Glutamatergic neuron (in vitro differentiated cells): Measurements from ENCODE around the gene EEF2K. TPM values are rescaled to one million over a fixed set of nuclear protein-coding genes. Genes with fewer than 3 reads are reported as not detected.

Experiments
- DNase-seq: peaks from one replicate; pipeline ENCODE4 v3.0.0; 2022
- H3K27ac Mint-ChIP-seq: one replicate; pipeline ENCODE4 v1.8.0; 2020; ENCODE audit warnings: mild to moderate bottlenecking, mixed read lengths, inconsistent platforms; ENCODE audit not compliant: unreplicated experiment
- H3K27me3 Mint-ChIP-seq: one replicate; pipeline ENCODE4 v1.8.0; 2020; ENCODE audit warnings: mild to moderate bottlenecking, moderate library complexity, mixed read lengths, inconsistent platforms; ENCODE audit not compliant: unreplicated experiment
- H3K36me3 Mint-ChIP-seq: one replicate; pipeline ENCODE4 v1.8.0; 2020; ENCODE audit warnings: mild to moderate bottlenecking, mixed read lengths, inconsistent platforms; ENCODE audit not compliant: unreplicated experiment
- H3K4me1 Mint-ChIP-seq: one replicate; pipeline ENCODE4 v1.8.0; 2020; ENCODE audit warnings: mild to moderate bottlenecking, low read depth, mixed read lengths, inconsistent platforms; ENCODE audit not compliant: unreplicated experiment
- H3K4me3 Mint-ChIP-seq: one replicate; pipeline ENCODE4 v1.8.0; 2020; ENCODE audit warnings: mild to moderate bottlenecking, mixed read lengths, inconsistent platforms; ENCODE audit not compliant: unreplicated experiment
- H3K9me3 Mint-ChIP-seq: one replicate; pipeline ENCODE4 v1.8.0; 2020; ENCODE audit warnings: mild to moderate bottlenecking, moderate library complexity, mixed read lengths, inconsistent platforms; ENCODE audit not compliant: unreplicated experiment
- total RNA-seq: library from RNA; stranded (reverse); fragmentation: NEBNext Ultra II Directional; extraction: Animal tissue kit (Norgen Biotek cat#: 25700); gene quantifications from one replicate; pipeline ENCODE4 v1.2.1, GENCODE V29; 2021; ENCODE audit not compliant: unreplicated experiment
- TF ChIP-seq, protein P1 (sequence below): fragments of 200-600 bp; sonication (generic); IDR thresholded peaks from one replicate; pipeline ENCODE4 v1.5.0; 2021; ENCODE audit not compliant: partially characterized antibody, unreplicated experiment

Gene EEF2K
- total RNA-seq, 1 donor from 2014 or later: 40.2 TPM

GRCh38 chr16:22293137-22294106 lies 87.3 kb downstream of the EEF2K start:
- Mint-ChIP-seq H3K36me3 (no peaks in the 10 kb centered on the region), H3K27ac (no peak overlapping the region), H3K4me1 (peaks cover 10% of the 10 kb centered on the region), H3K4me3 (no peak overlapping the region), H3K9me3 (peaks cover 20% of the 10 kb centered on the region), H3K27me3 (peaks cover 18% of the 10 kb centered on the region)
- DNase-seq: no peak
- TF ChIP-seq, protein P1, sequence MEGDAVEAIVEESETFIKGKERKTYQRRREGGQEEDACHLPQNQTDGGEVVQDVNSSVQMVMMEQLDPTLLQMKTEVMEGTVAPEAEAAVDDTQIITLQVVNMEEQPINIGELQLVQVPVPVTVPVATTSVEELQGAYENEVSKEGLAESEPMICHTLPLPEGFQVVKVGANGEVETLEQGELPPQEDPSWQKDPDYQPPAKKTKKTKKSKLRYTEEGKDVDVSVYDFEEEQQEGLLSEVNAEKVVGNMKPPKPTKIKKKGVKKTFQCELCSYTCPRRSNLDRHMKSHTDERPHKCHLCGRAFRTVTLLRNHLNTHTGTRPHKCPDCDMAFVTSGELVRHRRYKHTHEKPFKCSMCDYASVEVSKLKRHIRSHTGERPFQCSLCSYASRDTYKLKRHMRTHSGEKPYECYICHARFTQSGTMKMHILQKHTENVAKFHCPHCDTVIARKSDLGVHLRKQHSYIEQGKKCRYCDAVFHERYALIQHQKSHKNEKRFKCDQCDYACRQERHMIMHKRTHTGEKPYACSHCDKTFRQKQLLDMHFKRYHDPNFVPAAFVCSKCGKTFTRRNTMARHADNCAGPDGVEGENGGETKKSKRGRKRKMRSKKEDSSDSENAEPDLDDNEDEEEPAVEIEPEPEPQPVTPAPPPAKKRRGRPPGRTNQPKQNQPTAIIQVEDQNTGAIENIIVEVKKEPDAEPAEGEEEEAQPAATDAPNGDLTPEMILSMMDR: no peak

- DNase-seq: no peak
- Mint-ChIP-seq H3K4me1 (peaks cover 19% of the 10 kb centered on the region), H3K27ac (peak overlapping the region; percentile 77), H3K36me3 (peaks cover 5% of the 10 kb centered on the region), H3K27me3 (peaks cover 20% of the 10 kb centered on the region), H3K4me3 (peak overlapping the region; percentile 95), H3K9me3 (peaks cover 19% of the 10 kb centered on the region)
- TF ChIP-seq, protein P1: no peak
These were observed 90.4 kb downstream of the EEF2K start for GRCh38 chr16:22296225-22297113.

- Mint-ChIP-seq H3K4me3 (peak within 1 kb of the TSS; percentile 95), H3K4me1 (peaks cover 19% of the 10 kb centered on the region), H3K27ac (peak within 1 kb of the TSS; percentile 93), H3K9me3 (peaks cover 19% of the 10 kb centered on the region), H3K36me3 (peaks cover 5% of the 10 kb centered on the region), H3K27me3 (peaks cover 20% of the 10 kb centered on the region)
- TF ChIP-seq, protein P1: peak; percentile 86
- DNase-seq: peak; percentile 99
These were observed 91.2 kb downstream of the EEF2K start, which contains the start of gene POLR3E for GRCh38 chr16:22297114-22297870. Gene POLR3E (plus strand): TSS chr16:22297409. CDS start chr16:22302969, 5,560 bp downstream.

GRCh38 chr16:22297871-22298733 lies 92.0 kb downstream of the EEF2K start:
- Mint-ChIP-seq H3K36me3 (peaks cover 5% of the 10 kb centered on the region), H3K27ac (peak overlapping the region; percentile 93), H3K4me1 (peaks cover 17% of the 10 kb centered on the region), H3K9me3 (peaks cover 17% of the 10 kb centered on the region), H3K27me3 (peaks cover 18% of the 10 kb centered on the region), H3K4me3 (peak overlapping the region; percentile 95)
- TF ChIP-seq, protein P1: no peak
- peak; percentile 72 for DNase-seq
